Right lobe of liver (tissue), 4 donors: Measurements from ENCODE around the gene NUP133.

Experiments used
- CTCF ChIP-seq, 4 donors: fragments of 200-600 bp in 3 of 4; fragments of 450-650 bp in 1 of 4; IDR thresholded peaks; one replicate each; pipeline versions ENCODE4 v1.5.1 to v1.8.0; 2016 to 2022; ENCODE audit warnings: antibody characterized with exemption in 4 of 4, mild to moderate bottlenecking in 2 of 4
- POLR2A ChIP-seq: fragments of 450-650 bp; IDR thresholded peaks from one replicate; pipeline ENCODE4 v1.6.1; 2017; ENCODE audit warnings: antibody characterized with exemption, mild to moderate bottlenecking
- donor health status: DM: no; HTN: no; CAD: no.
- donor health status: DM: no; HTN: no; CAD: no.
- donor health status: DM: no; HTN: yes; CAD: no.

- TF ChIP-seq CTCF (IDR thresholded peaks at IDR 0.05) (no peak), POLR2A (no peak)
Observed at GRCh38 chr1:229507502-229507901, 639 bp downstream of the NUP133 start.
